ENCODE data around the gene RALGAPB. TPM values are rescaled to one million over a fixed set of nuclear protein-coding genes. Genes with fewer than 3 reads are reported as not detected.

RALGAPB gene
- total and polyA plus RNA-seq, 7 donors, result 7.5 to 27.3 (median 18.6) TPM

- no peak for TF ChIP-seq CTCF (IDR thresholded peaks at IDR 0.05)
- DNase-seq (no peak), ATAC-seq (no peak)
- Histone ChIP-seq H3K27ac (no peak overlapping the region), H3K4me1 (no peaks in the 10 kb centered on the region), H3K27me3 (ENCODE audit: insufficient read depth in 3 of 3, low read length in 2 of 3) (peaks cover 0 to 1% (median 0%) of the 10 kb centered on the region in 3 donors), H3K9me3 (no peaks in the 10 kb centered on the region), H3K4me3 (no peak overlapping the region), H3K36me3 (ENCODE audit: insufficient read depth in 1 of 2, low read depth in 1 of 2) (no peaks in the 10 kb centered on the region)
- WGBS, 3 donors, result 63 to 66% (median 66%) methylated on average over 3 of the region's 3 CpGs
- intact Hi-C loops (cut with DNase I), result no loop called here
These were observed 113.5 kb downstream of the RALGAPB start for GRCh38 chr20:38586181-38586525.

- no peak overlapping the region for H3K4me3 ChIP-seq
- no peaks in the 10 kb centered on the region for H3K9me3 ChIP-seq
- H3K36me3 ChIP-seq (ENCODE audit: insufficient read depth in 1 of 2, low read depth in 1 of 2), result no peaks in the 10 kb centered on the region
- peaks cover 0 to 1% (median 0%) of the 10 kb centered on the region in 3 donors for H3K27me3 ChIP-seq (ENCODE audit: insufficient read depth in 3 of 3, low read length in 2 of 3)
- intact Hi-C loops (cut with DNase I), result no loop called here
- TF ChIP-seq CTCF (IDR thresholded peaks at IDR 0.05), result no peak
- 90 to 94% (median 92%) methylated on average over 6 of the region's 6 CpGs for WGBS, 3 donors
- no peaks in the 10 kb centered on the region for H3K4me1 ChIP-seq
- DNase-seq (no peak), ATAC-seq (no peak)
- H3K27ac ChIP-seq, result no peak overlapping the region
These were observed 115.7 kb downstream of the RALGAPB start for GRCh38 chr20:38588303-38588702.

- TF ChIP-seq CTCF (IDR thresholded peaks at IDR 0.05), result no peak
- H3K4me1 ChIP-seq, result no peaks in the 10 kb centered on the region
- WGBS, 3 donors, result 73 to 86% (median 76%) methylated on average over 4 of the region's 4 CpGs
- H3K9me3 ChIP-seq, result no peaks in the 10 kb centered on the region
- no peaks in the 10 kb centered on the region for H3K36me3 ChIP-seq (ENCODE audit: insufficient read depth in 1 of 2, low read depth in 1 of 2)
- intact Hi-C loops (cut with DNase I), result no loop called here
- H3K4me3 ChIP-seq, result no peak overlapping the region
- no peak overlapping the region for H3K27ac ChIP-seq
- ATAC-seq (no peak), DNase-seq (no peak)
- peaks cover 0 to under 1% (median 0%) of the 10 kb centered on the region in 3 donors for H3K27me3 ChIP-seq (ENCODE audit: insufficient read depth in 3 of 3, low read length in 2 of 3)
These were observed 116.7 kb downstream of the RALGAPB start for GRCh38 chr20:38589351-38589750.

- ATAC-seq (no peak), DNase-seq (no peak)
- no peaks in the 10 kb centered on the region for H3K36me3 ChIP-seq (ENCODE audit: insufficient read depth in 1 of 2, low read depth in 1 of 2)
- H3K4me1 ChIP-seq, result no peaks in the 10 kb centered on the region
- intact Hi-C loops (cut with DNase I), result no loop called here
- no peaks in the 10 kb centered on the region for H3K27me3 ChIP-seq (ENCODE audit: insufficient read depth in 3 of 3, low read length in 2 of 3)
- TF ChIP-seq CTCF (IDR thresholded peaks at IDR 0.05), result no peak
- H3K4me3 ChIP-seq, result no peak overlapping the region
- H3K27ac ChIP-seq, result no peak overlapping the region
- 74 to 85% (median 77%) methylated on average over 3 of the region's 3 CpGs for WGBS, 3 donors
- no peaks in the 10 kb centered on the region for H3K9me3 ChIP-seq
These were observed 117.5 kb downstream of the RALGAPB start for GRCh38 chr20:38589967-38590675.

Measured in psoas muscle (tissue), 8 donors.